ENCODE results near the gene SUSD1.
"Not testable (repeated sequence)": the region's sequence is repeated elsewhere in the genome, so short reads cannot be mapped to it uniquely, and the experiment has no call there.

The SUSD1 gene

DNA sequence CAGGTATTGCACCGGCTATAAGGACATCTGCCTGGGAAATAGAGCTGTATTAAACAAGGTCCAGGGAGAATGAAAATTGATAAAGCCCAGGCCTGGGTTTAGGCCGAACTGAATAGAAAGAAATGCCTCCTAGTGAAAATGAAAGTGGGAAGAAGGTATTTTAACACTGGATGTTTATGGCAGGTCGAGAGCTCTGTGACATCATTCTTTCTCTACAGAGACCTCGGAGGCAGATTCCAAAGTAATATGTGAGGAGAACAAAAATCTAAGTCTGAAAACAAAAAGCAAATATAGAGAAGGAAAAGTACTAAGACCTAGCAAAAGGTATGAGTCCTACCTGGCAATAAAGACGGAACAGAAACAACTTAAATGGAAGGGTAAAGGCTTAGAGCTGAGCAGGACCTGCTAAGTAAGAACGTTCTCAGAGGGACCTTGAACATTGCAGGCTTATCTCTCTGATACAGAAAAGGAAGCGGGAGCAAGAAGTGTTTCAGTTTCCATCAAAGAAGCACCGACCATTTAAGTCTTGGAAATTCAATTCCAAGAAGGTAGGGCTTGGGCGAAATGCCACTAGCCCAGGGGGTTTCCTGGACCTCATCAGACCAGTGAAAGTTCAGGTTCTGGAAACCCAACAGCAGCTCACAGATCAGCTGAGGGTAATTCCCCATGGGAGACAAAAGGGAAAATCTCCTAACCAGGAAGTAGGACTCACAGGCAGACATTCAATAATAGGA lies 80.0 kb downstream of the SUSD1 start:
- DNase-seq (ENCODE audit: low spot score), result no peak

DNA sequence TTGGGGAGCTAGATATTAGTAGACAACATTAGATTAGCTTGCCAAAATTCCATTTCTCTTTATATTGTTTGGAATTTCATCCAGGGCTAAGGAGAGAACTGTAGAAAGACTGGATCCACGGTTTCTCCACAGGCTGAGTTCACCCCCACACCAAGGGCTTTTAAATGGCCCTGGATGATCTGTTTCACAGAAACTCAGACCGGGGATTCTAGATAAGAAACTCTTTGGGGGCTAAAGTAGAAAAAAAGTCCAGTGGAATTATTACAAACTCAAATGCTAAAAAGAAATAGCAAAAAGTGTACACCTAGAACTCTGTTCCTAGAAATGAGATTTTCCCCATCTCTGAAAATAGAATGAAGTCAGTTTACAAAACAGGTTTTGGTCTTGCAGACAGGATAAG lies 80.9 kb downstream of the SUSD1 start:
- no peak for DNase-seq (ENCODE audit: low spot score)

DNA sequence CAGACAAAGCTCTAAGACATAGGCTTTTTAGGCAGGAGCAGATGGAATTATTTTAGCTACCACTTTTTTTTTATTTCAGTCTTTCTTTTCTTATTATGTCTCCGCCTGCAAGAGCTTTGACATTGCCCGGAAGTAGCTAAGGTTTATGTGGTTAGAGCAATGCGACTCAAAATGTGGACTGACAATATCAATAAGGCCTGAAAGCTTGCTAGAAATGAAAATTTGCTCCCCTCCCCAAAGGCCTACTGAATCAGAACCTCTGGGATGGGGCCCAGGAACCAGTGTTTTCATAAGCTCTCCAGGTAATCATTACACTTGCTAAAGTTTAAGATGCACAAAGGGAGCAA lies 81.3 kb downstream of the SUSD1 start:
- DNase-seq (ENCODE audit: low spot score), result no peak

DNA sequence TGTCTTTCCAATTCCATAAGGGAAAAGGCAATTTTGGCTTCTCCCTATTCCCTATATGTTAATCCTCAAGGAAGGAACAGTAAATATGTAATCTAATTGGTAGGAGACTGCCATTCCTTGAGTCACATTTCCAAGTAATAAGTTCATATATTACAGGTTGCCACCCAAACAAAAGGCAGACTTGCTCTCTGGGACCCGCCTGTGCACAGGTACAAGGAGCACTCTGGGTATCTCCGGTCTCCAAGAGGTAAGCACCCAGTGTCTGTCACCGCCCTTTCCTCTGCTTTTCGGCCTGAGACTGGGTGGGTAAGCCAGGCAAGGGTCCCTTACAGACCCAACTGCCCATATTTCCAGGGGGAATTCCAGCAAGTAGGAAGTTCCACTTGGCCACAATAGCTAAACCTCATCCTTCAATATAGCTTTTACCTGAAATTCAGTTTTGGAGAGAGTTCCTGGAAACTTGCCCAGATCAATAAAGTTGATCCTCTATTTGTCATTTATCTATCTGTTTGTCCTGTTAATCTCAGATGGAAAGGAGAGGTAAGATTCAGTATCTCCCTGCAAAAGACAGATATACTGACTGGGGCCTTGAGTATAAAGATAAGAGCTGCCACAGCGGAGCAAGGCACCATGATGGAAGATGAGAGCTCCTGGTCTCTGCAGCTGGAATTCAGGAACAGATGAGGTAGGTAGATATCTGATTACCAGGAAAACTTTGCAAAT lies 81.8 kb downstream of the SUSD1 start:
- DNase-seq (ENCODE audit: low spot score), result no peak

DNA sequence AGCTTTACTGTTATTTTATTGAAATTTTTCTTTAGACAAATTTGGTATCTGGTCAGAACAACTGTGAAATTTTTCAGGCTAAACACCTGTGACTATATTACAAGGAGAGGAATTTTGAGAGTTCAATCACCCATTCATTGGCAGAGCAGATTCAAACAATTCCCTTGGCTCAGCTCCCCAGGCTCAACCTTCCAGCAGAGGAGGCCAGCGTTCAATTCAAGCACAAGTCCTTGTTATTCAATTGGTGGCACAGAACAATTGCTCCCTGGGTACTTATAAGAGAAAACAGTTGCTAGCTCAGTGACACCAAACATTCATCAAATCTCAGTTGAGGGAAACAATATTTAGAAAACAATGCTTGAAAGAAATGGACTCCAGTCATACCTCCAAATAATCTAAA lies 83.3 kb downstream of the SUSD1 start:
- DNase-seq (ENCODE audit: low spot score), result no peak

DNA sequence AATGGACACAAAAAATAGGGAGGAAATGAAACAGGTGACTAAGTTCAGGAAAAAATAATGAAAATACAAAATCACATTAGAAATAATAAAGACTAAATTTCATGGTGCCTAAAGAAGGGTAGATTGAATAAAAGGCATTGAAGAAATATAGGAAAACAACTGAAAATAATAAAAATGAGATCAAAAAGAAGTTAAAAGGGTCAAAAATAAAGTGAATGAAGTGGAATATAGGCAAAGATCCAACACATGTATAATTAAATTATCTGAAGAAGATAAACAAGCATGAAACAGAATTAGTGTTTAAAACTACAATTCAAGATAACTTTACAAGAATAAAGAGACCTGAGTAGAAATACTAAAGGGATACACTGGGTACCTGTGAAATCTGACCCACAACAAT lies 87.6 kb downstream of the SUSD1 start:
- DNase-seq (ENCODE audit: low spot score), result no peak

DNA sequence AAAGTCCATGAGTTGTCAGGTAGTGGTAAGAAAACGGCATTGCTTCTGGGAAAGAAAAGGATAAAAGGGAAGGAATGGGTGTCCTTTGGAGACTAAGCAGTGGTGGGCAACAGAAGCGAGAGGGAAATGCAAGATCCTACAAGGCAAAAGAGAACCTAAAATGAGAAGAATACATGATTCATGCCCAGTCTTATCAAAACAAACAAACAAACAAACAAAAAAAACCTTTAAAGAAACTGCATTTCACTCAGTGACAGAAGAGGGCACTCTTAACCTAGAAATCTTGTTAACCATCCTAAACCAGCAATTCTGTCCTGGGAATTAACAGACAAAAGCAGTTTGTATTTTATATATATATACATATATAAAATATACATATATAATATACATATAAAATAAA lies 88.5 kb downstream of the SUSD1 start:
- no peak for DNase-seq (ENCODE audit: low spot score)

DNA sequence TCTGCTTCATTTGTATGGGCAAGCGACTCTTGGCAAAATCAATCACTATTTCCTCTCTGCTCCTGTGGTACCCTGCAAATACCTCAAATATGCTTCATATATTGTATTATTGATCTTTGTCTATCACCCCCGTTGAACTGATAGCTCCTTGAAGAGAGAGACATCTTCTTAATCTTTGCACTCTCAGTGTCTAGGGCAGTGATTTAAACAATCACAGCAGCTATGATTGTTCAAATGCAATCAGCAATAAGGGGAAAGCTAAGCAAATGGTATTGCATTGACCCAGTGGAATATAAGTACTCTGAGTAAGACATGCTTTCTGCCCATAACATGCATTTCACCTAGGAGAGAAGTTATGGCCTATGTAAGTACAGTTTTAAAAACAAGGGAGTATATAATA lies 90.2 kb downstream of the SUSD1 start:
- no peak for DNase-seq (ENCODE audit: low spot score)

DNA sequence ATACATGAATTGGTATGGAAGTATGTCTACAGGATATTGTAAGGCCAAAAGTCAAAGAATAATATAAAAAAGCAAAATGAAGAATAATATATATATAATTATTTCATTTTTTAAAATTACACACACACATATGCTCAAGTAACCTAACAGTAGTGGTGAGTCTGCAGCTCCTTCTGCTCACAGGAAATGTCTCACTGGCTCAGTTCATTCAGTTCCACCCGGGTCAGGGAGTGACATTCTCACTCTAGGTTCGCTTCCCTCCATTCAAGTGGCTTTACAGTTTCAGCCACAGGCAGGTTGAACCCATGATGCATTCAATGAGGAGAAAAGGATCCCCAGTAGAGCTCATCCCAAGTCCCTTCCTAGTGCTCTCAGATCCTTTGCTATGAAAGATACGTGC lies 90.8 kb downstream of the SUSD1 start:
- DNase-seq (ENCODE audit: low spot score), result no peak

DNA sequence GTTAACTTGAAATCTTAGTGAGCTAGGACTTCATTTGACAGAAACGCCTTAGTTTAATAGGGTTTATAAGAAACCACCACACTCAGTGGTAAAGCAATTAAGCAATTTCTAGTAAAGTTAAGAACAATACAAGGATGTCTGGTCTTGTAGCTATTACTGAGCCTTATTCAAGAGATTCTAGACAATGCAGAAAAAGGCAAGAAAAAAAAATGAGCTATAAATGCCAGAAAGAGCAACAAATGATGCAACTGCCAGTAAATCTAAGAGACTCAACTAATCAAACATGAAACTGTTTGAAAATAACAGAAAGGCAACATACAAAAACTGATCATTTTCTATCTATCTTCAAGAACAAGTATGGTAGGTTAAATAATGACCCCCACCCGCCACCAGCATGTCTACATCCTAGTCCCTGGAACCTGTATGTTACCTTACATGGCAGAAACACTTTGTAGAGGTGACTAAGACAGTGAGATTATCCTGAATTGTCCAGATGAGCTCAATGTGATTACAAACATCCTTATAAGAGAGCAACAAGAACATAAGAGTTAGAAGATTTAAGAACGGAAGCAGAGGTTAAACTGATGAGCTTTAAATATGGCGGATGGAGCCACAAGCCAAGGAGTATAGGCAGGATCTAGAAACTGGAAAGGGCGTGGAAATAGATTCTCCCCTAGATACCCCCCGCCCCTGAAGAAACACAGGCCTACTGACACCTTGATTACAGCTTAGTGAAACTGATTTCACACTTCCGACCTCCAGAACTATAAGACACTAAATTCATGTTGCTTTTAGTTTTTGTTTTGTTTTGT lies 93.0 kb downstream of the SUSD1 start:
- DNase-seq (ENCODE audit: low spot score), result no peak

DNA sequence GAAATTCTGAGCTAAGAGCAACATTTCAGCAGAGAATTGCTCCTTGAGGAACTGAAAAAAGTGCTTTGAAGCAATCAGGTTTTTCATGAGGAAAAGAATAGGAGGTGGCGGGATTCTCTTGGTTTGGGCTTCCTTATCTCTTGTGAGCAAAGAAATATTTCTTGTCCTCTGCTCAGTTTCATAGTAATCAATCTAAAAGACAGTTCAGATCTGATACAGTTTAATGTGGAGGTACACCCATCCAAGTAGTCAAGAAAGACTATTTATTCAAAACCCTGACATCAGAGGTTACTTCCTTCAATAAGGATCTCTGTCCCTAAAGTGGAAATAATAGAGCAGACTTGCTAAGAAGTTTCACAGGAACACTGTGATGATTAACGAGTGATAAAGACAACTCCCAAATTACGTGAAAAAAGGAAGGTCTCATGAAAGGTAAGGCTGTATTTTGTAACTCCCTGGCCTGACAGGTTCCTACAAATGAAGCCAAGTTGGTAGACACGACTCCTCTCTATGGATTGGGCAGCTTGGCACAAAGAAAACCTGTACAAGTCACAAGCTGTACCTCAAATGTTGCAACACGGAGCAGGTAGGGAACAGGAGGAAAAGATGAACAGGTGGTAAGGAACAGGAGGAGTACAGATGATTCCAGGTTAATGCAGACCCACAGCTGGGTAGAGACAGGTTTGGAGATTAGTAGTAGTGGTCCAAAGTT lies 94.1 kb downstream of the SUSD1 start:
- no peak for DNase-seq (ENCODE audit: low spot score)

DNA sequence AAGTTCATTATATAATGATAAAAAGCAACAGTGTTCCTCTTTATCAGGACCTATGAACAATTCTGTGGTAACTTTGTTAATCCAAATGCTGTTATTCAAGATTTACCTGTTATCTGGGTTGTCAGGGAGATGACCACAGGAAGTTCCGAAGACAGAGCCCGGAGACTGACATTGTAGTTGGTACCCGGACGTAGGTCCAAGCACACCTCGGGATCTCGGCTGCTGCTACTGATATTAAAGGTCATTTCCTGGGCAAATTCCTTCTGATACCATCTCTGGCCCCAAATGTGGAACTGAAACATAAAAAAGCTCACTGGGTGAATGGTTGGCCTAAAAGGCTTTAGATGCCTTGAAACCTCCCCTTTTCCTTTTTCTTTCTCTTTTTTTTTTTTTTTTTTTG lies 96.7 kb downstream of the SUSD1 start:
- DNase-seq (ENCODE audit: low spot score), result no peak

DNA sequence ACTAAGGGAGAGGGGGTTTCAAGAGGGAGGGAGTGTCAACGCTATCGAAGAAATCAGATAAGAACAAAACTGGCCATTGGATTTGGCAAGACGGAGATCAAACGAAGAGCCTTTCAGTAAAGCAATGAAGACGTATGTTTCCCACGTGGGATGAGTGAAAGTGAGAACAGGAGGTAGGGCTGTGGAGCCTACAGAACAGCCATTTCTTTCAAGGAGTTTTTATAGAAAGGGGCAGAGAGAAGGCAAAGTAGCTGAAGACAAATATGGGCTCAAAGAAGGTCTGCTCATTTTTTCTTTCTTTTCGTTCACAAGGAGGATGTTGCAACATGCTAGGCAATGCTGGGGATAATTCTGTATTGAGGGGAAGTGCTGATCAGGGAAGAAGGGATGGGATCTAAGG lies 98.3 kb downstream of the SUSD1 start:
- DNase-seq (ENCODE audit: low spot score), result no peak

DNA sequence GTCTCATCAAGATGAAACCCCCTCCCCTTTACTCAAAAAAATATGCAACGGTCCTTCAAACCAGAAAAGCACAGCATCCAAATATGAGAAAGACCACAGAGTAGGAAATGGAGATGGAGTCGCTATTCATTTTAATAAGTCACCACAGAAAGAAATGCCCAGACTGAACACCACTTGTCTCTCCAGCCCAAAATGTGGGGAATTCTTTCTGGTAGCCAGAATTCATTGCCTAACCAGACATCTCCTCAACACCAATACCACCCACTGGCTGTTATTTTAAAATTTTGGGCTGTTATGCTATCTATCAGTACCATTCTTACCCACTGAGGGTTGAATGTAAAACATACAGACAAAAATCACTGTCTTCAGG lies 100.1 kb downstream of the SUSD1 start:
- DNase-seq (ENCODE audit: low spot score), result no peak

DNA sequence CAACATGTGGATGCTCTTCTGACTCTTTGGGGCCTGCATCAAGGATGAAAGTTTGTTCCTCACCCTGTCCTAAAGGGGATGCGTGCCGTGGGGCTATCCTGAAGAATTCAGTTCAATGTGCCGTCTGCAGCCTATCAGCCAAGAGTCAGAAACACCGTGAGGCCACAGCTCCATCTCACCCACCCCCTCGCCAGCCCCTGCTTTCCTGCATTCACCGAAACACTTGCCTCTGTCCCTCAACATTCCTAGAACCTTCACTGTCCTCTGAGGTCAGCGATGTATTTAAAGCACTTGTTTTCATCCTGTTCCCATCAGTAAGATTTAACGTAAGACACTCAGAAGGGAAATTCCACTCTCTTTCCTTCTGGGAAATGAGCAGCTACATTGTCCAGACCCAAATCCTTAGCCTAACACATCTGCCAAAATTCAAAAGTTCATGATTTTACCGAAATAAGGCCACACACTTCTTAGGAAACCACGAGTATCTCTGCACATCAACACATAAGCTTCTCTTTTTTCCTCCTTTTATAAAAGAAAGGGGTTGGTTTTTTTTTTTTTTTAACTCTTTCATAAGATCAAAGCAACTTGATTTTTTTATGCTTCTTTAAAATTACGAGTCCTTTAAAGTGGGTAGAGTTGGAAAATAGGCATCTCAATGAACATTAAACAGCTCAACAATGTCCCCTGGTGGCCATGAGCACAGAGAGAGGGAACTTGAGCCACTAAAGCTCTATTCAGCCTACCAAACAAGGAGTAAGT lies 100.7 kb downstream of the SUSD1 start:
- DNase-seq (ENCODE audit: low spot score), result peak; percentile 75

DNA sequence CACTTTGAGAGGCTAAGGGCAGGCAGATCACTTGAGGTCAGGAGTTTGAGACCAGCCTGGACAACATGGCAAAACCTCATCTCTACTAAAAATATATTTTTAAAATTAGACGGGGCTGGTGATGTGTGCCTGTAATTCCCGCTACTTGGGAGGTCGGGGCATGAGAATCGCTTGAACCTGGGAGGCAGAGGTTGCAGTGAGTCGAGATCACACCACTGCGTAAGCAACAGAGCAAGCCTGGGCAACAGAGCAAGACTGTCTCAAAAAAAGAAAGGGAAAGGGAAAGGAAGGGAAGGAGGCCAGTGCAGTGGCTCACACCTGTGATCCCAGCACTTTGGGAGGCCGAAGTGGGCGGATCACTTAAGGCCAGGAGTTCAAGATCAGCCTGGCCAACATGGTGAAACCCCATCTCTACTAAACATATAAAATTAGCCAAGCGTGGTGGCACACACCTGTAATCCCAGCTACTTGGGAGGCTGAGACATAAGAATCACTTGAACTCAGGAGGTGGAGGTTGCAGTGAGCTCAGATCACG lies 101.4 kb downstream of the SUSD1 start:
- DNase-seq (ENCODE audit: low spot score), result not testable (repeated sequence)

DNA sequence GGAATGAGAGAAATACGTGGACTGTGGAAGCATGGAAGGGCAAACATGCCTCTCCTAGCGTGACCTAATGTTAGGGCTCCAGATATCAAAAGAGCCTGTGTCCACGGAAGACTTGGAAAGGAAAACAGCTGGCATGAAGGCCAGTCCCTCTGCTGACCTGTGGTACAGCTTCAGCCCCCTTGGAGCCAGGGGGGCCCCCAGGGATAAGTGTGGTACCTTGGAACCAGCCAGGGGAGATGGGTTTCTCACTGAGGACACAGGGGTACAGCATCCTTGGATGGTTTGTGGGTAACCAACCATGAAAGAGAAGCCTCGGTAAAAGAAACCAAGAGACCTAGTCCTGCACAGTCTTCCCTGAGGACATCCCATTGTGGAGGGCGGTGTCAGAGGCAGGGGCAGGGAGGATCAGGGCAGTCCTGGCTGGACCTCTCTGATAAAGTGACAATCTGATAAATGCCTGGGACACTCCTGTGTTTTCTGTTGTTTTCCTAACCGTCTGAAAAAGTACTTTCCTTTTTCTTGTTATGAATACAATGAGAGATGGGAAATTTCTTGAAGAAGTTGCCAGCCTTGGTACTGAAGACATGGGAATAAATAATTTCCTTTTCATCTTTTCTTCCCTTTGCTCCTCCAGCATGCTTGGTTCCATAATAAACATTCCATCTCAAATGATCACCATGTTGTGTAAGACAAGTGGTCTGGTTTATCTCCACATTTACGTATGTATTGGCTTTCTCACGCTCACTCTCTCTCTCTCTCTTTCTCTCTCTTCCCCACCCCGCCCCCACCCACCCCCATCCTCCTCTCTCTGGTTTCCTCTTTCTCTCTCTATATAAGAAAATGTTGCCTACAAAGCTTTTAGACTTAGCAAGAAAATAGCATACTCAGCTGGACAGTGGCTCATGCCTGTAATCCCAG lies 102.1 kb downstream of the SUSD1 start:
- no peak for DNase-seq (ENCODE audit: low spot score)

DNA sequence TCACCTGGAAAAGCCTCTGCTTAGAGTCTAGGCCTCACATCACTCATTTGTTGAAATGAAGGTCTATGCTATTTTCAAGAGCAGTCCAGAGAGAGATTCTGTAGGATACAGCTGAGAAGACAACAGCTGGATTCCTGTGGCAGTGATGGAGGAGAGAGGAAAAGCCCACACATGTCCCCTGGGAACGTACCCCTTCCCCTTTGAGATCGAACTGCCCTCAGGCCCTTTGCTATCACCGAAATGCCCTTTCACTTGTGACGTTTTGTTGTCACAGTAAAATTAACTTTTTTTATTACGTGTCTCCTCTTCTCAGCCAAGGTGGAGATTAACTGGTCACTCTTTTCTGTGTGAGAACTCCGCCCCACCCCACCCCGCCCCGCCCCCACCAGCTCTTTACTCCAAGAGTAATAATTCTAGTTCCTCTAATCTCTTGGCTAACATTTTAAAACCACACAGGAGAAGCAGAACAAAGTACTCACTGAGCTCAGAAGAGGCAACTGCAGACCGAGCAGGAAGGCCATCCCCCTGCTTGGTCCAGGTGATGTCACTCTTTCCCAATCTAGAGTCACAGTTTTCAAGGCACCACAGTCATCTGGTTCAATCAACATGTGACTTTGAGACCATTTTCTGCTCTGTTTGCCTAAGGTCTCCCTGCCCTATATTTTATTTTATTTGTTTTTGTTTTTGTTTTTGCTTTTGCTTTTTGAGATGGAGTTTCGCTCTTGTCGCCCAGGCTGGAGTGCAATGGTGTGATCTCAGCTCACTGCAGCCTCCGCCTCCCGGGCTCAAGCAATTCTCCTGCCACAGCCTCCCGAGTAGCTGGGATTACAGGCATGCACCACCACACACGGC lies 105.6 kb downstream of the SUSD1 start:
- DNase-seq (ENCODE audit: low spot score), result no peak

DNA sequence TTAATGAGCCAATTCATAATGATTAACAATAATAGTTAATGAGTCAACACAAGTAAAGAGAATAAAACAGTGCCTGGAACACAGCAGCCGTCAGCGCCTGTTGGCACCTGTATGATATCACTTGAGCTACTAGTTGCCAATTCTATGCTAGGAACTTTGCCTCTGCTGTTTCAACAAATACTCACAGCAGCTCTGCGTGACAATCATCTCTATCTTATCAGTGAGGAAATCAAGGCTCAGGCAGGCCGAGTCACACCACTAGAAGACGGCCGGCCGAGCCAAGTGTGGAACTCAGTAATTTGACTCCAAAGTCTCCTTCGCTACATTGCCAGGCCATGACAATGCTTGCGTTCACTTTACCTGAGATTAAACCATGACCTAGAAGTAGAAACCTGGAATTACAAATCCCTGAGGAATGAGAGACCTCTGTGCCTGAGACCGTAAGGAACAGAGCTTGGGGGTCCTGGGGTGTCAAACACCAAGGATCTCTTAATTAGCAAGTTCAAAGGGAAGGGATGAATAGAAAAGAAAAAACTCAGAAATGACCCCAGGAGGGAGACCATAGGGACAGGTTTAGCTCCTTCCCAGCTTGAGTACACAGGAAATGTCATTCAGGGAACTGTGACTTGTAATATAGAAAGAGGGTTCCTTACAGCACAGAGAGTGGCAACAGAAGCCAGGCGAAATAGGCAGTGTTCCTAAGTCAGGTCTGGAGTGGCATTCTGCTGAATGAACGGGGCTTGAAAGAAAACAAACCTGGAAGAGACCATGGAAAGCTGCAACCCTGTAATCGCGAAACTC lies 109.1 kb downstream of the SUSD1 start:
- DNase-seq (ENCODE audit: low spot score), result no peak

Measured in left forelimb (tissue), 1 donor.